IMR-90 (cell line): ENCODE data around the gene DYNC2LI1. TPM values are rescaled to one million over a fixed set of nuclear protein-coding genes. Genes with fewer than 3 reads are reported as not detected.

Source experiments
- ATAC-seq: fragments of 200-7000 bp; cut with Tn5 transposase; 2 replicates; pipeline ENCODE4 v1.9.1; 2020; ENCODE audit warnings: low read depth, mild to moderate bottlenecking, moderate library complexity
- BruUV-seq: library from RNA; stranded (reverse); fragments of 400-500 nt; replicated peaks from 2 replicates; lab custom pipeline; 2021; lab: Mats Ljungman, UMichigan
- CTCF ChIA-PET: fragments of 300-600 bp; formaldehyde crosslinking; extraction: SDS; loops from one replicate; lab custom pipeline; 2021; ENCODE audit warnings: antibody characterized with exemption; lab: Yijun Ruan, JAX
- POLR2A ChIA-PET: fragments of 300-600 bp; sonication (Branson Sonifier 250); formaldehyde crosslinking; loops from one replicate; lab custom pipeline; 2022; ENCODE audit warnings: antibody characterized with exemption; ENCODE audit not compliant: unreplicated experiment; lab: Charles Lee
- DNase-seq: peaks from one replicate; pipeline ENCODE4 v3.0.0; 2013
- H2AFZ ChIP-seq: replicated peaks from 2 replicates; pipeline ENCODE3; 2013; ENCODE audit warnings: low read length, mild to moderate bottlenecking; ENCODE audit not compliant: poor library complexity
- H2AK5ac ChIP-seq: 2 replicates; pipeline ENCODE4 v1.6.1; 2013; ENCODE audit warnings: low read depth, low read length, inconsistent platforms
- H2AK9ac ChIP-seq: replicated peaks from 2 replicates; pipeline ENCODE3; 2013; ENCODE audit warnings: mild to moderate bottlenecking, low read depth, low read length, moderate library complexity; ENCODE audit not compliant: poor library complexity
- H2BK120ac ChIP-seq: 2 replicates; pipeline ENCODE4 v1.6.1; 2013; ENCODE audit warnings: low read depth, low read length, inconsistent platforms
- H2BK15ac ChIP-seq: 3 replicates; pipeline ENCODE4 v1.6.1; 2013; ENCODE audit warnings: low read depth, low read length, inconsistent platforms
- H2BK20ac ChIP-seq: 2 replicates; pipeline ENCODE4 v1.6.1; 2013; ENCODE audit warnings: low read depth, mild to moderate bottlenecking, inconsistent platforms, low read length, moderate library complexity
- H2BK5ac ChIP-seq: 2 replicates; pipeline ENCODE4 v1.6.1; 2013; ENCODE audit warnings: mild to moderate bottlenecking, low read depth, low read length, inconsistent platforms; ENCODE audit not compliant: poor library complexity, severe bottlenecking
- H3K14ac ChIP-seq: replicated peaks from 2 replicates; pipeline ENCODE4 v1.6.1; 2013; ENCODE audit warnings: low read depth, low read length, inconsistent platforms
- H3K18ac ChIP-seq: 2 replicates; pipeline ENCODE4 v1.6.1; 2013; ENCODE audit warnings: low read depth, low read length, control low read depth
- H3K23ac ChIP-seq: 2 replicates; pipeline ENCODE4 v1.6.1; 2013; ENCODE audit warnings: low read depth, low read length, inconsistent platforms
- H3K27ac ChIP-seq: 2 replicates; pipeline ENCODE4 v1.5.1; 2013; ENCODE audit warnings: mild to moderate bottlenecking, control low read depth, low read length; ENCODE audit not compliant: insufficient read depth
- H3K27me3 ChIP-seq: 2 replicates; pipeline ENCODE4 v1.6.1; 2013; ENCODE audit warnings: low read length; ENCODE audit not compliant: control insufficient read depth, insufficient read depth
- H3K36me3 ChIP-seq: 2 replicates; pipeline ENCODE4 v1.6.1; 2013; ENCODE audit warnings: low read length, mixed read lengths; ENCODE audit not compliant: control insufficient read depth, insufficient read depth
- H3K4ac ChIP-seq: 2 replicates; pipeline ENCODE4 v1.6.1; 2013; ENCODE audit warnings: low read depth, low read length, inconsistent platforms
- H3K4me1 ChIP-seq: 2 replicates; pipeline ENCODE4 v1.6.1; 2013; ENCODE audit warnings: low read length, mixed read lengths; ENCODE audit not compliant: control insufficient read depth, insufficient read depth
- H3K4me2 ChIP-seq: 2 replicates; pipeline ENCODE4 v1.6.1; 2013; ENCODE audit warnings: low read depth, mild to moderate bottlenecking, control low read depth, low read length, moderate library complexity
- H3K4me3 ChIP-seq: 2 replicates; pipeline ENCODE4 v1.5.1; 2013; ENCODE audit warnings: low read depth, mild to moderate bottlenecking, control low read depth, low read length, moderate library complexity; ENCODE audit not compliant: insufficient read depth
- H3K56ac ChIP-seq: 2 replicates; pipeline ENCODE4 v1.6.1; 2013; ENCODE audit warnings: low read length, inconsistent platforms; ENCODE audit not compliant: insufficient read depth; ENCODE audit errors: extremely low read depth
- H3K79me1 ChIP-seq, 2 experiments: 2 replicates each; pipeline ENCODE4 v1.6.1; 2013; ENCODE audit warnings: low read length in 2 of 2, inconsistent platforms in 1 of 2, low read depth in 1 of 2
- H3K9ac ChIP-seq: 2 replicates; pipeline ENCODE4 v1.6.1; 2013; ENCODE audit warnings: low read depth, low read length, control low read depth
- H3K9me1 ChIP-seq: 2 replicates; pipeline ENCODE4 v1.6.1; 2013; ENCODE audit warnings: low read length, inconsistent platforms; ENCODE audit not compliant: insufficient read depth
- H3K9me3 ChIP-seq: 2 replicates; pipeline ENCODE4 v1.6.1; 2013; ENCODE audit warnings: low read length; ENCODE audit not compliant: control insufficient read depth, insufficient read depth
- H4K20me1 ChIP-seq: 2 replicates; pipeline ENCODE4 v1.6.1; 2013; ENCODE audit warnings: low read length, inconsistent platforms; ENCODE audit not compliant: insufficient read depth
- H4K5ac ChIP-seq: 2 replicates; pipeline ENCODE4 v1.6.1; 2013; ENCODE audit warnings: mild to moderate bottlenecking, low read depth, low read length, control low read depth
- H4K8ac ChIP-seq, 2 experiments: 2 replicates each; pipeline ENCODE4 v1.6.1; 2013; ENCODE audit warnings: low read depth in 2 of 2, low read length in 2 of 2, control low read depth in 1 of 2, inconsistent platforms in 1 of 2
- H4K91ac ChIP-seq: 2 replicates; pipeline ENCODE4 v1.6.1; 2013; ENCODE audit warnings: low read depth, low read length, inconsistent platforms; ENCODE audit not compliant: insufficient read depth
- CEBPB ChIP-seq: IDR thresholded peaks from 2 replicates; pipeline ENCODE4 v1.6.1; 2012; ENCODE audit warnings: low read depth, low read length, improper control_type of control experiment
- WGBS, 2 experiments: methylation state at CpG; one replicate each; pipeline versions ENCODE4 v1.1.5 to v1.1.7; 2013; ENCODE audit warnings: missing lambda C conversion rate in 2 of 2; ENCODE audit not compliant: insufficient read length in 1 of 2; ENCODE audit errors: extremely low coverage in 2 of 2; 5-methylcytosine and 5-hydroxymethylcytosine counted together
- dilution Hi-C: fragments of 300-500 bp; cut with HindIII; formaldehyde crosslinking; loops from one replicate; pipeline ENCODE4 v1.14.3; 2018; ENCODE audit warnings: low sequenced_read_pairs; ENCODE audit not compliant: unreplicated experiment
- in situ Hi-C: fragments of 300-500 bp; cut with MboI; formaldehyde crosslinking; loops from 3 replicates; pipeline ENCODE4 v1.14.3; 2019; ENCODE audit warnings: low sequenced_read_pairs, inconsistent platforms, mixed read lengths
- intact Hi-C: fragments of 100-400 bp; cut with micrococcal nuclease; formaldehyde crosslinking; loops from 2 replicates; pipeline ENCODE4 v1.10.0; 2022
- polyA plus RNA-seq, 3 experiments: library from polyadenylated mRNA; depleted of rRNA; stranded (reverse); fragments of >200 nt; gene quantifications; 2 replicates each; pipeline ENCODE4 v1.2.3, GENCODE V29; 2012; ENCODE audit warnings: low replicate concordance in 1 of 3
- total RNA-seq: library from RNA; depleted of rRNA; stranded (reverse); fragments of >200 nt; gene quantifications from 2 replicates; pipeline ENCODE4 v1.2.3, GENCODE V29; 2012
- TF ChIP-seq, protein P1 (sequence below): conservative IDR thresholded peaks from 2 replicates; pipeline ENCODE4 v1.5.1; 2012; ENCODE audit warnings: mild to moderate bottlenecking, low read depth, low read length, improper control_type of control experiment

Gene DYNC2LI1
- total and polyA plus RNA-seq, 2 of the 4 experiments (the other 2 are of a cell fraction): 5.2 to 10.4 TPM

GRCh38 chr2:43798300-43798699 lies 24.5 kb downstream of the DYNC2LI1 start:
- Histone ChIP-seq H3K9ac (no peak overlapping the region), H4K8ac (no peak overlapping the region), H3K9me3 (no peaks in the 10 kb centered on the region), H2BK5ac (no peak overlapping the region), H3K4me3 (no peak overlapping the region), H3K14ac (no peak overlapping the region), H3K79me1 (no peaks in the 10 kb centered on the region), H3K56ac (no peak overlapping the region), H3K4me1 (no peaks in the 10 kb centered on the region), H4K91ac (no peak overlapping the region), H3K36me3 (peaks cover 4% of the 10 kb centered on the region), H2AFZ (no peak overlapping the region), H3K23ac (no peak overlapping the region), H3K4ac (no peak overlapping the region), H3K18ac (no peak overlapping the region), H2BK20ac (no peak overlapping the region), H3K27ac (no peak overlapping the region), H2BK15ac (no peak overlapping the region), H2BK120ac (no peak overlapping the region), H2AK5ac (no peak overlapping the region), H4K20me1 (no peaks in the 10 kb centered on the region), H3K27me3 (no peaks in the 10 kb centered on the region), H2AK9ac (no peak overlapping the region), H3K4me2 (no peak overlapping the region), H4K5ac (no peak overlapping the region), H3K9me1 (no peaks in the 10 kb centered on the region)
- DNase-seq (no peak), ATAC-seq (no peak)
- in situ Hi-C loops (no loop called here), intact Hi-C loops (no loop called here), dilution Hi-C loops (no loop called here)
- POLR2A ChIA-PET: no interaction called here
- no TSS peak for BruUV-seq
- CTCF ChIA-PET: interaction anchor here (0.6 kb wide), 1 partner anchor 22 kb away, joined by 3 read pairs; no protein-coding TSS in a partner anchor
- TF ChIP-seq, protein P1, sequence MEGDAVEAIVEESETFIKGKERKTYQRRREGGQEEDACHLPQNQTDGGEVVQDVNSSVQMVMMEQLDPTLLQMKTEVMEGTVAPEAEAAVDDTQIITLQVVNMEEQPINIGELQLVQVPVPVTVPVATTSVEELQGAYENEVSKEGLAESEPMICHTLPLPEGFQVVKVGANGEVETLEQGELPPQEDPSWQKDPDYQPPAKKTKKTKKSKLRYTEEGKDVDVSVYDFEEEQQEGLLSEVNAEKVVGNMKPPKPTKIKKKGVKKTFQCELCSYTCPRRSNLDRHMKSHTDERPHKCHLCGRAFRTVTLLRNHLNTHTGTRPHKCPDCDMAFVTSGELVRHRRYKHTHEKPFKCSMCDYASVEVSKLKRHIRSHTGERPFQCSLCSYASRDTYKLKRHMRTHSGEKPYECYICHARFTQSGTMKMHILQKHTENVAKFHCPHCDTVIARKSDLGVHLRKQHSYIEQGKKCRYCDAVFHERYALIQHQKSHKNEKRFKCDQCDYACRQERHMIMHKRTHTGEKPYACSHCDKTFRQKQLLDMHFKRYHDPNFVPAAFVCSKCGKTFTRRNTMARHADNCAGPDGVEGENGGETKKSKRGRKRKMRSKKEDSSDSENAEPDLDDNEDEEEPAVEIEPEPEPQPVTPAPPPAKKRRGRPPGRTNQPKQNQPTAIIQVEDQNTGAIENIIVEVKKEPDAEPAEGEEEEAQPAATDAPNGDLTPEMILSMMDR: peak; percentile 27; the same call in 1 of the 2 replicates
- TF ChIP-seq CEBPB: no peak
- WGBS, 2 experiments: 80% methylated on average over 1 of the region's 4 CpGs; no CpG with 5 or more reads in 1 of the 2 experiments
